ENCODE measurements around the gene ENPP7.

DNA sequence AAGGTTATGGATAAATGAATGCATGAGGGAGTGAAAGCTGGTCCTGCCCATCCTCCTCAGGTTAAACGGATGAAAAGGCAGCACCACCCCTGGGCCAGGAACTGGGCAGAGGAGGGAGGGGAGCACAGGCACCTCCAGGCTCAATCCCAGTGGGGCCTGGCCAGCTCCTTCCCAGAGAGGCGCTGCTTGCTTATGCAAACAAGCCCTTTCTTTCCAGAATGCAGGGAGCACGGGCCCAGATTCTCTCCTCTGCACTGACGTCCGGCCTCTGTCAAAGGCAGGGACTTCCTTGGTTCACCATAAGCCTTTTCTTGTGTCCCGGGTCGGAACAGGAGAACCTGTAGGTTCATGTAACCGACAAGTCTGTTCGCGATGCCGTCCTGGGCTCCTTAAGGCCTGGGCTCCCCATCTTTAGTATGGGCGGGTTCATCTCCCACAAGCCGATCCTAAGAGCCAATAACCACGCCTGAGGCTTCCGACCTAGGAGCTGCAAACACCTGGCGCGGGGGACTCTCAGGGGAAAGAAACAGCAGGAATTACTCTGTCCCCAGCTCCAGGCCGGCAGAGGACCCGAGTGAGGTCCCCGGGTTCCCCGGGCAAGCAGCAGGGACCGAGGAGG, 16.3 kb downstream of the ENPP7 start:
- TF ChIP-seq YY1 (IDR thresholded peaks at IDR 0.05; ENCODE audit: insufficient read depth, insufficient read length) (no peak), ZNF274 (IDR thresholded peaks at IDR 0.05; ENCODE audit: low read depth, low read length) (no peak), SUZ12 (IDR thresholded peaks at IDR 0.05; ENCODE audit: extremely low read depth, insufficient read depth, insufficient read length) (no peak)
